H1 (cell line): ENCODE results near the gene DHDH. TPM values are rescaled to one million over a fixed set of nuclear protein-coding genes. Genes with fewer than 3 reads are reported as not detected.

Experiments used
- CTCF ChIA-PET: fragments of 300-600 bp; sonication (Branson Sonifier 250); formaldehyde crosslinking; loops from one replicate; lab custom pipeline; 2021; ENCODE audit not compliant: partially characterized antibody; lab: Charles Lee
- POLR2A ChIA-PET: fragments of 300-600 bp; sonication (Branson Sonifier 250); formaldehyde crosslinking; loops from one replicate; lab custom pipeline; 2021; ENCODE audit warnings: inconsistent platforms; ENCODE audit not compliant: partially characterized antibody; lab: Charles Lee
- DNase-seq, 2 experiments: peaks; one replicate each; pipeline versions ENCODE4 v3.0.0 to v3.0.0-alpha.2; 2010 to 2022; ENCODE audit warnings: low spot score in 2 of 2, low read depth in 1 of 2, mixed read lengths in 1 of 2
- FAIRE-seq: peaks from 2 replicates; lab custom pipeline; 2011; peaks lifted over from hg19 to GRCh38; lab: Jason Lieb, UNC
- H2AFZ ChIP-seq: 2 replicates; pipeline ENCODE4 v1.8.1; 2012; ENCODE audit warnings: low read length, inconsistent platforms
- H2AK5ac ChIP-seq: 2 replicates; pipeline ENCODE4 v1.6.1; 2013; ENCODE audit warnings: low read depth, low read length
- H2BK120ac ChIP-seq: replicated peaks from 2 replicates; pipeline ENCODE3; 2013; ENCODE audit warnings: low read depth, low read length, inconsistent platforms
- H2BK12ac ChIP-seq: 2 replicates; pipeline ENCODE4 v1.6.1; 2013; ENCODE audit warnings: low read depth, low read length
- H2BK15ac ChIP-seq: 2 replicates; pipeline ENCODE4 v1.6.1; 2013; ENCODE audit warnings: low read length
- H2BK20ac ChIP-seq: 2 replicates; pipeline ENCODE4 v1.6.1; 2013; ENCODE audit warnings: low read length
- H2BK5ac ChIP-seq: 2 replicates; pipeline ENCODE4 v1.6.1; 2013; ENCODE audit warnings: low read depth, low read length
- H3K14ac ChIP-seq: 2 replicates; pipeline ENCODE4 v1.6.1; 2013; ENCODE audit warnings: inconsistent platforms; ENCODE audit not compliant: insufficient read length
- H3K18ac ChIP-seq: 2 replicates; pipeline ENCODE4 v1.6.1; 2013; ENCODE audit warnings: low read length; ENCODE audit errors: extremely low read depth
- H3K23ac ChIP-seq: 2 replicates; pipeline ENCODE4 v1.6.1; 2013; ENCODE audit warnings: inconsistent platforms; ENCODE audit not compliant: insufficient read length
- H3K23me2 ChIP-seq: 2 replicates; pipeline ENCODE4 v1.6.1; 2013; ENCODE audit warnings: low read depth, low read length
- H3K27ac ChIP-seq: 2 replicates; pipeline ENCODE4 v1.6.1; 2011; ENCODE audit warnings: low read depth, low read length, inconsistent platforms
- H3K27me3 ChIP-seq, 4 experiments: replicated peaks in 1 of 4; 1 replicate in 1 of 4; 2 replicates in 3 of 4; pipeline versions ENCODE4 v1.6.1 to v1.8.1; 2011 to 2013; ENCODE audit warnings: low read length in 3 of 4, mild to moderate bottlenecking in 3 of 4, inconsistent platforms in 2 of 4, mixed read lengths in 2 of 4, moderate library complexity in 1 of 4; ENCODE audit not compliant: control insufficient read depth in 3 of 4, insufficient read depth in 3 of 4; ENCODE audit errors: extremely low read depth in 1 of 4
- H3K36me3 ChIP-seq, 4 experiments: 2 replicates each; pipeline versions ENCODE4 v1.6.1 to v1.8.1; 2011 to 2013; ENCODE audit warnings: mild to moderate bottlenecking in 4 of 4, low read length in 3 of 4, moderate library complexity in 2 of 4, control low read depth in 1 of 4, inconsistent platforms in 1 of 4; ENCODE audit not compliant: insufficient read depth in 4 of 4, control insufficient read depth in 2 of 4
- H3K4ac ChIP-seq: replicated peaks from 2 replicates; pipeline ENCODE3; 2013; ENCODE audit warnings: low read length, low read depth, mixed read lengths, inconsistent platforms; ENCODE audit not compliant: insufficient read length
- H3K4me1 ChIP-seq, 4 experiments: replicated peaks in 1 of 4; 1 replicate in 1 of 4; 2 replicates in 3 of 4; pipeline versions ENCODE4 v1.6.1 to v1.8.1; 2011 to 2013; ENCODE audit warnings: low read length in 3 of 4, inconsistent platforms in 2 of 4, mixed read lengths in 1 of 4; ENCODE audit not compliant: insufficient read depth in 4 of 4, control insufficient read depth in 3 of 4
- H3K4me2 ChIP-seq, 2 experiments: 2 replicates each; pipeline versions ENCODE4 v1.6.1 to v1.8.1; 2011 to 2013; ENCODE audit warnings: low read depth in 2 of 2, low read length in 2 of 2, control low read depth in 1 of 2, inconsistent platforms in 1 of 2, mild to moderate bottlenecking in 1 of 2; ENCODE audit not compliant: insufficient read depth in 1 of 2
- H3K4me3 ChIP-seq, 4 experiments: fragments of 200-600, 300-600 bp in 1 of 4; sonication (generic), shearing (Covaris generic), sonication (Bioruptor Twin) in 1 of 4; 2 replicates each; pipeline versions ENCODE4 v1.5.1 to v1.8.1; 2011 to 2016; ENCODE audit warnings: low read length in 4 of 4, low read depth in 3 of 4, control low read depth in 2 of 4, inconsistent platforms in 2 of 4, mild to moderate bottlenecking in 2 of 4, mixed read lengths in 1 of 4, moderate library complexity in 1 of 4; ENCODE audit not compliant: insufficient read depth in 2 of 4; ENCODE audit errors: extremely low read depth in 1 of 4
- H3K56ac ChIP-seq: replicated peaks from 2 replicates; pipeline ENCODE3; 2013; ENCODE audit warnings: low read depth, mild to moderate bottlenecking, mixed read lengths, low read length, inconsistent platforms; ENCODE audit not compliant: insufficient read length
- H3K79me1 ChIP-seq: 2 replicates; pipeline ENCODE4 v1.6.1; 2013; ENCODE audit warnings: low read depth, low read length, control low read depth
- H3K79me2 ChIP-seq, 2 experiments: 2 replicates each; pipeline versions ENCODE4 v1.6.1 to v1.8.1; 2012 to 2013; ENCODE audit warnings: low read length in 2 of 2, mild to moderate bottlenecking in 2 of 2, inconsistent platforms in 1 of 2; ENCODE audit not compliant: insufficient read depth in 2 of 2, control insufficient read depth in 1 of 2
- H3K9ac ChIP-seq, 4 experiments: replicated peaks in 1 of 4; 1 replicate in 1 of 4; 2 replicates in 3 of 4; pipeline versions ENCODE4 v1.6.1 to v1.8.1; 2011 to 2013; ENCODE audit warnings: low read depth in 3 of 4, low read length in 3 of 4, control low read depth in 2 of 4, mild to moderate bottlenecking in 2 of 4, moderate library complexity in 2 of 4, inconsistent platforms in 1 of 4; ENCODE audit errors: extremely low read depth in 1 of 4
- H3K9me3 ChIP-seq, 2 experiments: 2 replicates each; pipeline versions ENCODE4 v1.6.1 to v1.8.1; 2012 to 2013; ENCODE audit warnings: mild to moderate bottlenecking in 2 of 2, moderate library complexity in 2 of 2, control low read depth in 1 of 2, inconsistent platforms in 1 of 2, low read depth in 1 of 2, low read length in 1 of 2, mixed read lengths in 1 of 2; ENCODE audit not compliant: insufficient read depth in 2 of 2
- H4K20me1 ChIP-seq, 2 experiments: replicated peaks in 1 of 2; 2 replicates each; pipeline versions ENCODE3 to v1.8.1; 2011 to 2013; ENCODE audit warnings: inconsistent platforms in 2 of 2, low read length in 2 of 2, mild to moderate bottlenecking in 1 of 2; ENCODE audit not compliant: insufficient read depth in 2 of 2, control insufficient read depth in 1 of 2
- H4K5ac ChIP-seq: 2 replicates; pipeline ENCODE4 v1.6.1; 2013; ENCODE audit warnings: low read length, low read depth, mixed read lengths, inconsistent platforms; ENCODE audit not compliant: insufficient read length
- H4K8ac ChIP-seq: 2 replicates; pipeline ENCODE4 v1.8.0; 2013; ENCODE audit warnings: mild to moderate bottlenecking, moderate library complexity, low read length, inconsistent platforms; ENCODE audit not compliant: insufficient read depth; ENCODE audit errors: extremely low read depth
- H4K91ac ChIP-seq: replicated peaks from 2 replicates; pipeline ENCODE3; 2013; ENCODE audit warnings: low read length, mixed read lengths, inconsistent platforms; ENCODE audit not compliant: insufficient read length
- BACH1 ChIP-seq: IDR thresholded peaks from 2 replicates; pipeline ENCODE4 v1.6.1; 2012; ENCODE audit warnings: low read length, improper control_type of control experiment
- BRCA1 ChIP-seq: IDR thresholded peaks from 2 replicates; pipeline ENCODE4 v1.6.1; 2012; ENCODE audit warnings: low read depth, low read length, improper control_type of control experiment
- CBX8 ChIP-seq: fragments of 300-800, 300-1000 bp; sonication (generic); IDR thresholded peaks from 2 replicates; pipeline ENCODE4 v1.7.1; 2016; ENCODE audit warnings: low read depth, low read length, borderline replicate concordance
- RNF2 ChIP-seq: fragments of 200-900, 300-1000 bp; sonication (generic); IDR thresholded peaks from 2 replicates; pipeline ENCODE4 v1.7.1; 2016; ENCODE audit warnings: borderline replicate concordance, low read depth, mild to moderate bottlenecking, antibody characterized with exemption, low read length; ENCODE audit not compliant: poor library complexity, severe bottlenecking; ENCODE audit errors: missing control alignments
- RXRA ChIP-seq: IDR thresholded peaks from 2 replicates; pipeline ENCODE4 v1.6.1; 2011; ENCODE audit warnings: low read depth, mild to moderate bottlenecking, low read length, moderate library complexity; ENCODE audit not compliant: insufficient read depth
- TAF7 ChIP-seq: optimal IDR thresholded peaks from 2 replicates; pipeline ENCODE3; 2011; ENCODE audit warnings: low read depth, mild to moderate bottlenecking, inconsistent platforms, low read length, moderate library complexity, borderline replicate concordance
- TBP ChIP-seq: IDR thresholded peaks from 2 replicates; pipeline ENCODE4 v1.6.1; 2011; ENCODE audit warnings: low read depth, low read length, improper control_type of control experiment
- USF2 ChIP-seq: IDR thresholded peaks from 2 replicates; pipeline ENCODE4 v1.6.1; 2011; ENCODE audit warnings: low read length, improper control_type of control experiment
- WGBS, 2 experiments: shearing (Covaris generic) in 1 of 2; methylation state at CpG; one replicate each; pipeline versions ENCODE4 v1.1.6 to v1.1.7; 2013 to 2015; ENCODE audit warnings: low lambda C conversion rate in 2 of 2, mixed read lengths in 2 of 2, inconsistent platforms in 1 of 2, low coverage in 1 of 2, missing lambda C conversion rate in 1 of 2; ENCODE audit not compliant: insufficient replicate concordance in 2 of 2, insufficient coverage in 1 of 2, insufficient read length in 1 of 2; ENCODE audit errors: extremely low coverage in 1 of 2, missing lambda C conversion rate in 1 of 2; 5-methylcytosine and 5-hydroxymethylcytosine counted together
- polyA plus RNA-seq, 7 experiments: library from polyadenylated mRNA; depleted of rRNA in 3 of 7; stranded (reverse) in 5 of 7; unstranded in 2 of 7; fragments of >200 nt in 5 of 7; fragments of 200-250 nt in 2 of 7; gene quantifications; 1 replicate in 5 of 7; 2 replicates in 1 of 7; 4 replicates in 1 of 7; pipeline versions ENCODE4 v1.2.1 to v1.2.3, GENCODE V29; 2011 to 2013; ENCODE audit warnings: missing spikeins in 2 of 7, mixed read lengths in 2 of 7
- total RNA-seq: library from RNA; stranded (reverse); fragmentation: NEBNext Ultra II Directional; extraction: Animal tissue kit (Norgen Biotek cat#: 25700); gene quantifications from 2 replicates; pipeline ENCODE4 v1.2.1, GENCODE V29; 2021

The DHDH gene
- total and polyA plus RNA-seq, 2 of the 8 experiments (the other 6 are each of a cell fraction or from before 2014, with no cell fraction given): 2.2 to 2.8 TPM

GRCh38 chr19:48950830-48951519, 17.5 kb downstream of the DHDH start:
- FAIRE-seq: no peak
- Histone ChIP-seq H3K79me1 (no peaks in the 10 kb centered on the region; the same call in 1 of the 2 replicates), H3K79me2 (peaks cover 0 to 11% of the 10 kb centered on the region in 2 experiments; a peak in 2 of 4 replicates), H2BK5ac (no peak overlapping the region), H3K4me2 (no peak overlapping the region), H2BK120ac (no peak overlapping the region), H2BK15ac (no peak overlapping the region), H3K4ac (no peak overlapping the region), H3K14ac (no peak overlapping the region), H3K9ac (no peak overlapping the region), H3K36me3 (peaks cover 0 to 2% (median under 1%) of the 10 kb centered on the region in 4 experiments; a peak in 3 of 8 replicates), H3K4me3 (no peak overlapping the region), H3K56ac (no peak overlapping the region), H3K18ac (no peak overlapping the region), H3K4me1 (peaks cover 0 to 10% (median 5%) of the 10 kb centered on the region in 4 experiments; a peak in 5 of 7 replicates), H3K23me2 (no peaks in the 10 kb centered on the region; the same call in 1 of the 2 replicates), H3K23ac (no peak overlapping the region), H4K20me1 (no peaks in the 10 kb centered on the region), H3K27ac (no peak overlapping the region), H2BK12ac (no peak overlapping the region), H2AFZ (no peak overlapping the region), H2AK5ac (no peak overlapping the region), H2BK20ac (no peak overlapping the region), H4K91ac (no peak overlapping the region), H3K9me3 (no peaks in the 10 kb centered on the region), H3K27me3 (no peaks in the 10 kb centered on the region; a peak in 1 of 7 replicates), H4K5ac (no peak overlapping the region), H4K8ac (no peak overlapping the region)
- no peak for TF ChIP-seq USF2
- no peak for TF ChIP-seq BACH1
- no peak for TF ChIP-seq TAF7
- TF ChIP-seq BRCA1: no peak
- no peak for TF ChIP-seq RNF2
- TF ChIP-seq CBX8: no peak
- TF ChIP-seq TBP: no peak
- no peak for TF ChIP-seq RXRA
- ChIA-PET CTCF (interaction anchor here (0.6 to 1.7 kb wide), 6 partner anchors 16 to 244 kb away, joined by 3 to 5 read pairs (median 3); partner anchors contain the start of genes DHDH and GYS1), POLR2A (interaction anchor here (0.5 to 2.2 kb wide), 6 partner anchors 9 to 646 kb away, joined by 3 to 9 read pairs (median 4); no protein-coding TSS in a partner anchor)
- 83% methylated on average over 9 of the region's 9 CpGs; no CpG with 5 or more reads in 1 of the 2 experiments for WGBS, 2 experiments
- no peak for DNase-seq
